Measurements from ENCODE around the gene TBPL2. TPM values are rescaled to one million over a fixed set of nuclear protein-coding genes. Genes with fewer than 3 reads are reported as not detected.

The TBPL2 gene
- total RNA-seq, 1 experiment from 2014 or later = not detected

DNA sequence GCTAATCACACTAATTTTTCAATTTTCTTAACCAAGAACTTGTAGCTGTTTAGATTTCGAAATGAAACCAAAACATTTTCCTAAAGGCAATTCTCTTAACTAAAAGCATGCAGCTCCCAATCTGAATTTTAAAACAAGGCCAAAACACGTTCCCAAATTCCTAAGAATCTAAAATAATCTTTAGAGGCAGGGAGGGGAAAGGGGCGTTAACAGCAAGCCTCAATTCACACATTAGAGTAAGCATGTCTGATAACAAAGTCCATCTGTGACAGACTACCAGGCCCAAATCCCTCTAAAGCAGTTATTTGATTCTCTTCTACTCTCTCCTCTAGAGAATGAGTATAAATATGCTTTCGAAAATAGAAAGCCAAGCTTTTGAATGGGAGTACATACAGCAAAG, 29.5 kb downstream of the TBPL2 start:
- no peak for TF ChIP-seq SRF (IDR thresholded peaks at IDR 0.05; ENCODE audit: low read depth)
- TF ChIP-seq SP1 (IDR thresholded peaks at IDR 0.05; ENCODE audit: low read depth) = no peak
- no peak for TF ChIP-seq CBX3 (IDR thresholded peaks at IDR 0.05; ENCODE audit: low read depth)
- TF ChIP-seq POLR2AphosphoS5 (IDR thresholded peaks at IDR 0.05; ENCODE audit: low read depth, low read length) = no peak
- TF ChIP-seq, protein P1, sequence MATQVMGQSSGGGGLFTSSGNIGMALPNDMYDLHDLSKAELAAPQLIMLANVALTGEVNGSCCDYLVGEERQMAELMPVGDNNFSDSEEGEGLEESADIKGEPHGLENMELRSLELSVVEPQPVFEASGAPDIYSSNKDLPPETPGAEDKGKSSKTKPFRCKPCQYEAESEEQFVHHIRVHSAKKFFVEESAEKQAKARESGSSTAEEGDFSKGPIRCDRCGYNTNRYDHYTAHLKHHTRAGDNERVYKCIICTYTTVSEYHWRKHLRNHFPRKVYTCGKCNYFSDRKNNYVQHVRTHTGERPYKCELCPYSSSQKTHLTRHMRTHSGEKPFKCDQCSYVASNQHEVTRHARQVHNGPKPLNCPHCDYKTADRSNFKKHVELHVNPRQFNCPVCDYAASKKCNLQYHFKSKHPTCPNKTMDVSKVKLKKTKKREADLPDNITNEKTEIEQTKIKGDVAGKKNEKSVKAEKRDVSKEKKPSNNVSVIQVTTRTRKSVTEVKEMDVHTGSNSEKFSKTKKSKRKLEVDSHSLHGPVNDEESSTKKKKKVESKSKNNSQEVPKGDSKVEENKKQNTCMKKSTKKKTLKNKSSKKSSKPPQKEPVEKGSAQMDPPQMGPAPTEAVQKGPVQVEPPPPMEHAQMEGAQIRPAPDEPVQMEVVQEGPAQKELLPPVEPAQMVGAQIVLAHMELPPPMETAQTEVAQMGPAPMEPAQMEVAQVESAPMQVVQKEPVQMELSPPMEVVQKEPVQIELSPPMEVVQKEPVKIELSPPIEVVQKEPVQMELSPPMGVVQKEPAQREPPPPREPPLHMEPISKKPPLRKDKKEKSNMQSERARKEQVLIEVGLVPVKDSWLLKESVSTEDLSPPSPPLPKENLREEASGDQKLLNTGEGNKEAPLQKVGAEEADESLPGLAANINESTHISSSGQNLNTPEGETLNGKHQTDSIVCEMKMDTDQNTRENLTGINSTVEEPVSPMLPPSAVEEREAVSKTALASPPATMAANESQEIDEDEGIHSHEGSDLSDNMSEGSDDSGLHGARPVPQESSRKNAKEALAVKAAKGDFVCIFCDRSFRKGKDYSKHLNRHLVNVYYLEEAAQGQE (IDR thresholded peaks at IDR 0.05; ENCODE audit: low read depth) = no peak
- TF ChIP-seq EGR1 (IDR thresholded peaks at IDR 0.05; ENCODE audit: low read depth) = no peak
- no peak for TF ChIP-seq SIN3A (IDR thresholded peaks at IDR 0.05; ENCODE audit: low read depth)
- TF ChIP-seq, protein P2, sequence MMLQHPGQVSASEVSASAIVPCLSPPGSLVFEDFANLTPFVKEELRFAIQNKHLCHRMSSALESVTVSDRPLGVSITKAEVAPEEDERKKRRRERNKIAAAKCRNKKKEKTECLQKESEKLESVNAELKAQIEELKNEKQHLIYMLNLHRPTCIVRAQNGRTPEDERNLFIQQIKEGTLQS (IDR thresholded peaks at IDR 0.05) = no peak
- no TSS peak for BruUV-seq (replicated peaks)
- peak overlapping the region; percentile 77 for H3K9ac ChIP-seq (ENCODE audit: low read length)
- no peak overlapping the region for H3K27ac ChIP-seq (ENCODE audit: low read depth, low read length)
- RAD21 ChIA-PET (ENCODE audit: low non-redundant PET in 1 of 2, low total read pairs in 2 of 2, uncharacterized antibody in 2 of 2, unreplicated experiment in 2 of 2) = no interaction called here
- no peak overlapping the region for H2AFZ ChIP-seq (ENCODE audit: low read depth, low read length, poor library complexity, severe bottlenecking)
- no peaks in the 10 kb centered on the region for H4K20me1 ChIP-seq (ENCODE audit: insufficient read depth)
- no peak for ATAC-seq
- no peaks in the 10 kb centered on the region for H3K36me3 ChIP-seq (ENCODE audit: control insufficient read depth in 1 of 2, insufficient read depth in 2 of 2, low read length in 2 of 2)
- no peaks in the 10 kb centered on the region for H3K27me3 ChIP-seq (ENCODE audit: insufficient read depth, low read length)
- no peaks in the 10 kb centered on the region for H3K9me2 ChIP-seq (ENCODE audit: insufficient read depth)
- peaks cover 9 to 20% of the 10 kb centered on the region in 2 experiments for H3K4me1 ChIP-seq (ENCODE audit: control insufficient read depth in 1 of 2, insufficient read depth in 2 of 2, low read length in 2 of 2)
- CTCF ChIA-PET = interaction anchor here (1.3 kb wide), 1 partner anchor 1071 kb away, joined by 3 read pairs; no protein-coding TSS in a partner anchor
- H3K9me3 ChIP-seq (ENCODE audit: control insufficient read depth in 1 of 2, insufficient read depth in 1 of 2, low read depth in 1 of 2, low read length in 2 of 2) = no peaks in the 10 kb centered on the region
- peak overlapping the region; percentile 84 to 94 for H3K4me3 ChIP-seq (replicated peaks in 1 of 2; ENCODE audit: low read depth in 1 of 2, low read length in 2 of 2)
- DNase-seq (ENCODE audit: low read depth, low spot score) = no peak
- intact Hi-C loops (cut with micrococcal nuclease) = no loop called here
- POLR2A ChIA-PET = interaction anchor here (1.1 kb wide), 1 partner anchor 13 kb away, joined by 3 read pairs; no protein-coding TSS in a partner anchor
- peak overlapping the region; percentile 98 for H3K4me2 ChIP-seq (ENCODE audit: low read length)
- peaks cover 38% of the 10 kb centered on the region for H3K79me2 ChIP-seq (ENCODE audit: insufficient read depth, low read length)
